ENCODE measurements around the gene ANXA2R.

ANXA2R gene

GRCh38 chr5:42995360-42995751 lies 44.8 kb downstream of the ANXA2R start:
- no peak for DNase-seq

DNA sequence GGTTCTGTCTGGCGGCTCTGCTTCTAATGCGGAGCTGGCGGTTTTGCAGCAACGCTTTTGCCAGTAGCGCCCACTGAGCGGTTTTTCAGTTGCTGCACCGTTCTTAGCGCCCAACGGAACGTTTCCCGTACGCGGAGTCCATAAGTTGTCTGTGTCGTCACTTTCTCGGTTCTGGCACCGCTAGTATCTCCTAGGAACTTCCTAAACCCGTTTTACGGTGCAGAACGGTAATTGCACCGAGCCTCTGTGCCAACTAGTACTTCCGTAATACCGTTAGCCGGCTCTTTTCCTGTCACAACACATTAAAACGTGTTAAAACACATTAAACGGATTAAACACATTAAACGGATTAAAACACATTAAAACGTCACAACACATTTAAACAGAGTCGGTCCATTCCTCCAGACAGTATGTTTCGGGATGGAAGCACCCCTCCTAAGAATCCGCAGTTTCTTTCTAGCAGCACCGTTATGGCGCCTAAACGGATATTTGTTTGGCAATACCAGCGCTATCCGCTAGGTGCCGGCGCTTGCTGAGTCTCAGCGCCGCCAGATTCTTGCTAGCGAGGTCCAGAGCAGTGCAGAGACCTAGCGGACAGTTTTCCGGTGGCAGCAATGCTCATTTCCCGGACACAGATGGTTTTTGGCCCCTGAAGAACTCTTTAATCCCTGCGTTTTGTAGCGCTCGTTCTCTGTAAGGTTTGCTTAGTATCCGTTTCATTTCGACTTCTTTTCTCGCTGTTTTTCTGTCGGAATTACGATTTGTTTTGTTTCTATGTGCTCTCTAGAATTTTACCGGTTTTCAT lies 45.4 kb downstream of the ANXA2R start:
- peak; percentile 77 to 81 for DNase-seq

DNA sequence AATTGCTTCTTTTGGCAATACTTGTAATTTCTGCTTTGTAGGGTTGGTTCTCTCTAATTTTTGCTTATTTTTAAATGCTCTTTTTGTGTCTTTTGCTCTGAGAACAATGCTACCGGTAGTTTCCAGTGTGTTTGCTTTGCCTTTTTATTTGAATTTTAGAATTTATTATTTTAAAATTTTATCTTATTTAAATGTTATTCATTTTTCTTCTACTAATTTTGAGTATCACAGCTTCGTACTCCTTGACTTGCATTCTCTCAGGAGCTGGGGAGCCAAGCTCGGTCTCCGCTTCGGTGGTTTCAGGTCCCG lies 45.9 kb downstream of the ANXA2R start:
- DNase-seq, result no peak

- DNase-seq, result peak; percentile 25 to 35
These were observed 46.4 kb downstream of the ANXA2R start for GRCh38 chr5:42993516-42994245.

- peak; percentile 56 to 63 for DNase-seq
These were observed 47.8 kb downstream of the ANXA2R start for GRCh38 chr5:42992088-42992879.

GRCh38 chr5:42991404-42992087 lies 48.6 kb downstream of the ANXA2R start:
- DNase-seq, result peak; percentile 45 to 54

- DNase-seq, result no peak
These were observed 49.2 kb downstream of the ANXA2R start for GRCh38 chr5:42990892-42991291.

Data from stimulated activated CD4-positive, alpha-beta T cell treated with anti-CD3 and anti-CD28 coated beads, Interleukin-4, amount 100 ng/mL, for 4 hours (primary cell).